MM.1S (cell line): ENCODE results near the gene SEMA6C.

ENCODE experiments used
- DNase-seq: peaks from one replicate; pipeline ENCODE4 v3.0.0-alpha.2; 2015
- H2AFZ ChIP-seq: fragments of 300-600 bp; sonication (generic); 2 replicates; pipeline ENCODE4 v1.6.0; 2016; ENCODE audit warnings: antibody characterized with exemption, low read length
- H3F3A ChIP-seq: fragments of 300-600 bp; sonication (generic); 2 replicates; pipeline ENCODE4 v1.6.1; 2016; ENCODE audit warnings: mild to moderate bottlenecking, antibody characterized with exemption, low read length, moderate library complexity, mixed read lengths; ENCODE audit not compliant: insufficient read depth
- H3K27ac ChIP-seq: fragments of 300-600 bp; sonication (generic); 2 replicates; pipeline ENCODE4 v1.5.1; 2016; ENCODE audit warnings: mild to moderate bottlenecking, low read length
- H3K27me3 ChIP-seq: fragments of 300-600 bp; sonication (generic); replicated peaks from 2 replicates; pipeline ENCODE4 v1.6.0; 2016; ENCODE audit warnings: low read length; ENCODE audit not compliant: insufficient read depth
- H3K36me3 ChIP-seq: fragments of 300-600 bp; sonication (generic); replicated peaks from 2 replicates; pipeline ENCODE4 v1.6.1; 2016; ENCODE audit warnings: mild to moderate bottlenecking, low read length, mixed read lengths; ENCODE audit not compliant: insufficient read depth
- H3K4me1 ChIP-seq: fragments of 300-600 bp; sonication (generic); 2 replicates; pipeline ENCODE4 v1.6.1; 2016; ENCODE audit warnings: low read length, mixed read lengths
- H3K4me2 ChIP-seq: fragments of 300-600 bp; sonication (generic); 2 replicates; pipeline ENCODE4 v1.6.0; 2016; ENCODE audit warnings: low read depth, low read length
- H3K4me3 ChIP-seq: fragments of 300-600 bp; sonication (generic); 2 replicates; pipeline ENCODE4 v1.5.1; 2016; ENCODE audit warnings: low read length, mixed read lengths
- H3K79me2 ChIP-seq: fragments of 300-600 bp; sonication (generic); 2 replicates; pipeline ENCODE4 v1.6.1; 2016; ENCODE audit warnings: mixed run types, low read length, mixed read lengths
- H3K9ac ChIP-seq: fragments of 300-600 bp; sonication (generic); 2 replicates; pipeline ENCODE4 v1.6.1; 2016; ENCODE audit warnings: low read length, mixed read lengths
- H3K9me2 ChIP-seq: fragments of 300-600 bp; sonication (generic); replicated peaks from 2 replicates; pipeline ENCODE4 v1.6.1; 2016; ENCODE audit warnings: mild to moderate bottlenecking, low read length, mixed read lengths; ENCODE audit not compliant: insufficient read depth
- H3K9me3 ChIP-seq: fragments of 300-600 bp; sonication (generic); replicated peaks from 2 replicates; pipeline ENCODE4 v1.6.1; 2016; ENCODE audit warnings: mild to moderate bottlenecking, low read length, mixed read lengths; ENCODE audit not compliant: insufficient read depth
- H4K20me1 ChIP-seq: fragments of 300-600 bp; sonication (generic); 2 replicates; pipeline ENCODE4 v1.6.1; 2016; ENCODE audit warnings: mild to moderate bottlenecking, low read length, moderate library complexity, mixed read lengths; ENCODE audit not compliant: insufficient read depth
- EZH2 ChIP-seq: fragments of 300-600 bp; sonication (generic); optimal IDR thresholded peaks from 2 replicates; pipeline ENCODE3; 2017; ENCODE audit warnings: low read depth, mild to moderate bottlenecking, antibody characterized with exemption, low read length, mixed read lengths
- EZH2phosphoT487 ChIP-seq: fragments of 300-600 bp; sonication (generic); IDR thresholded peaks from 2 replicates; pipeline ENCODE4 v1.6.1; 2018; ENCODE audit warnings: antibody characterized with exemption, low read length
- TF ChIP-seq, protein P1 (sequence below): fragments of 300-600 bp; sonication (generic); IDR thresholded peaks from 2 replicates; pipeline ENCODE4 v1.5.1; 2016; ENCODE audit warnings: antibody characterized with exemption, low read length, mixed read lengths

The SEMA6C gene

DNA sequence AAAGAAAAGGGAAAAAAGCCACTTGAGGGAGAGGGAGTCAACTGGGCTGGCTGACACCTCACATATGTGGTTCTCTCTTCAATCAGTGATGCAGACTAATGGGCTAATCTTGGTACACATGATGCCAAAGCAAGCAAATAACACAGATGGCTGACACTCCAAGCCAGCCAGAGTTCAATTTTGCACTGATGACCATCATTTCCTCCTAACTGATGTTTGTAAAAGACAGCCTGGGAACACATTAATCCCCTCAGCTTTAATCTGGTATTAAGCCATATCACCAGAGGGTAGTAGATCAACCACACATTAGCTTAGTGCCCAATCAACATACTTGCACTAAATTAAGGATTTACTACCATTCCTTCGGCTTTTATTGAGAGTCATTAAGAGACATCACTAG, 40.8 kb upstream of the SEMA6C start:
- no peaks in the 10 kb centered on the region for H3K9me3 ChIP-seq
- H3K4me1 ChIP-seq, result 0 out of 2 replicates have a peak, but pooled peaks cover 4% of the 10 kb centered on the region
- no peak overlapping the region for H3K9ac ChIP-seq
- H3K9me2 ChIP-seq, result no peaks in the 10 kb centered on the region
- H3K79me2 ChIP-seq, result peaks cover 27% of the 10 kb centered on the region
- no peak overlapping the region for H3K27ac ChIP-seq
- H3K4me2 ChIP-seq, result no peak overlapping the region
- peaks cover 6% of the 10 kb centered on the region; the same call in 1 of the 2 replicates for H3K36me3 ChIP-seq
- H3K4me3 ChIP-seq, result no peak overlapping the region
- H3F3A ChIP-seq, result 0 out of 2 replicates have a peak, but pooled peaks cover 8% of the 10 kb centered on the region
- TF ChIP-seq, protein P1, sequence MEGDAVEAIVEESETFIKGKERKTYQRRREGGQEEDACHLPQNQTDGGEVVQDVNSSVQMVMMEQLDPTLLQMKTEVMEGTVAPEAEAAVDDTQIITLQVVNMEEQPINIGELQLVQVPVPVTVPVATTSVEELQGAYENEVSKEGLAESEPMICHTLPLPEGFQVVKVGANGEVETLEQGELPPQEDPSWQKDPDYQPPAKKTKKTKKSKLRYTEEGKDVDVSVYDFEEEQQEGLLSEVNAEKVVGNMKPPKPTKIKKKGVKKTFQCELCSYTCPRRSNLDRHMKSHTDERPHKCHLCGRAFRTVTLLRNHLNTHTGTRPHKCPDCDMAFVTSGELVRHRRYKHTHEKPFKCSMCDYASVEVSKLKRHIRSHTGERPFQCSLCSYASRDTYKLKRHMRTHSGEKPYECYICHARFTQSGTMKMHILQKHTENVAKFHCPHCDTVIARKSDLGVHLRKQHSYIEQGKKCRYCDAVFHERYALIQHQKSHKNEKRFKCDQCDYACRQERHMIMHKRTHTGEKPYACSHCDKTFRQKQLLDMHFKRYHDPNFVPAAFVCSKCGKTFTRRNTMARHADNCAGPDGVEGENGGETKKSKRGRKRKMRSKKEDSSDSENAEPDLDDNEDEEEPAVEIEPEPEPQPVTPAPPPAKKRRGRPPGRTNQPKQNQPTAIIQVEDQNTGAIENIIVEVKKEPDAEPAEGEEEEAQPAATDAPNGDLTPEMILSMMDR, result no peak
- TF ChIP-seq EZH2phosphoT487 (no peak), EZH2 (no peak)
- DNase-seq, result no peak
- 0 out of 2 replicates have a peak, but pooled peaks cover 3% of the 10 kb centered on the region for H3K27me3 ChIP-seq
- H2AFZ ChIP-seq, result no peak overlapping the region
- H4K20me1 ChIP-seq, result no peaks in the 10 kb centered on the region

DNA sequence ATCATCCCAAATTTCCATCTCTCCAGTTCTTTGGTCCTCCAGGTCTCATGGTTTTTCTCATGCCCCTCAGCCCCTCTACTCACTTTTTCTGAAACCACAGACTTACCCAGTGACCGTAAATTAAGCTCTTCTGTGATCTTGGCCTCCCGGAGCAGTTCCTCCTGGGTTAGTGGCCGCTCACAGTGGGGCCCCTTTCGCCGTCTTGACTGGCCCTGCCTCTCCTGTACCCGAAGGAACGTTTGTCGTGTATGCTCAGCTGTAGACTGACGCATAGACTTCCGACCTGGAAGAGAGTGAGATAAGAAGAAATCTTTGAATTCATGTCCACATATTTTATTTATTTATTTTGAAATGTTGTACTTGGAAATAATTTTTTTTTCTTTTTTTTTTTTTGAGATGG, 37.8 kb upstream of the SEMA6C start:
- H3K36me3 ChIP-seq, result peaks cover 6% of the 10 kb centered on the region; the same call in 1 of the 2 replicates
- H3K27me3 ChIP-seq, result no peaks in the 10 kb centered on the region
- H3K4me1 ChIP-seq, result 0 out of 2 replicates have a peak, but pooled peaks cover 3% of the 10 kb centered on the region
- H3K27ac ChIP-seq, result no peak overlapping the region
- H2AFZ ChIP-seq, result no peak overlapping the region
- no peak overlapping the region for H3K4me2 ChIP-seq
- no peak overlapping the region for H3K4me3 ChIP-seq
- peaks cover 18% of the 10 kb centered on the region for H3K79me2 ChIP-seq
- no peak overlapping the region for H3K9ac ChIP-seq
- no peaks in the 10 kb centered on the region for H3K9me3 ChIP-seq
- no peaks in the 10 kb centered on the region for H3F3A ChIP-seq
- DNase-seq, result no peak
- TF ChIP-seq EZH2, result no peak
- TF ChIP-seq, protein P1, result no peak
- no peak for TF ChIP-seq EZH2phosphoT487
- no peaks in the 10 kb centered on the region for H3K9me2 ChIP-seq
- no peaks in the 10 kb centered on the region for H4K20me1 ChIP-seq

DNA sequence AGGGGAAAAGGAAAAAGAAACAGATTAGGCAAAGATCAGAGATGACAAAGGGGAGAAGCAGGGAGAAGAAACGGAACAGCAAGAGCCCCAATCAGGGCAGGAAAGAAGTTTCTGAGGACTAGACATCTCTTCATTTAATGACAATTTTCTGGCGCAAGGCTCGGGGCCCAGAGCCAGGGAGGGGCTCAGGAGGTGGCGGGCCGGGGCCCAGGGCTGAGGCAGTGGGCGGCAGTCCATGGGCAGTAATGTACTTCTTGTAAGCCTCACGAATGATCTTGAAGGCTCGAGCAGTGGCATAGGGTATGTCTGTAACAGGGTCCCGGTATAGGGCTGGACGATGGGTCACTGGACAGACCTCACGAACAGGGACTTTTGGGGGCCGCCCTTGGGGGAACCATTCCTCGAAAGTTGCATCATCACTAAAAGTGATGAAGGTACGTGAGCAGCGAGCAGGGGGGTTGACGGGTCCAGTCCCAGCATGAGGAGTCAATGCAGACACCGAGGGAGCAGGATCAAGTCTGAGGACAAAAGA, 30.1 kb upstream of the SEMA6C start:
- H3F3A ChIP-seq, result no peaks in the 10 kb centered on the region
- H3K9me2 ChIP-seq, result no peaks in the 10 kb centered on the region
- H3K36me3 ChIP-seq, result peaks cover 5% of the 10 kb centered on the region; the same call in 1 of the 2 replicates
- no peak overlapping the region for H2AFZ ChIP-seq
- no peak for DNase-seq
- no peaks in the 10 kb centered on the region for H3K9me3 ChIP-seq
- no peak overlapping the region for H3K4me2 ChIP-seq
- H3K27me3 ChIP-seq, result no peaks in the 10 kb centered on the region
- no peak overlapping the region for H3K27ac ChIP-seq
- H3K4me1 ChIP-seq, result no peaks in the 10 kb centered on the region
- H3K79me2 ChIP-seq, result no peaks in the 10 kb centered on the region
- H3K4me3 ChIP-seq, result no peak overlapping the region
- H4K20me1 ChIP-seq, result no peaks in the 10 kb centered on the region
- TF ChIP-seq, protein P1, result no peak
- TF ChIP-seq EZH2phosphoT487 (no peak), EZH2 (no peak)
- no peak overlapping the region for H3K9ac ChIP-seq
